ENCODE results near the gene COL5A1. TPM values are rescaled to one million over a fixed set of nuclear protein-coding genes. Genes with fewer than 3 reads are reported as not detected.

COL5A1 gene
- total RNA-seq, 1 donor from 2014 or later, result 28.9 TPM

GRCh38 chr9:134847138-134847537 is 205.5 kb downstream of the COL5A1 start:
- DNase-seq, result no peak
- TF ChIP-seq, protein P1, sequence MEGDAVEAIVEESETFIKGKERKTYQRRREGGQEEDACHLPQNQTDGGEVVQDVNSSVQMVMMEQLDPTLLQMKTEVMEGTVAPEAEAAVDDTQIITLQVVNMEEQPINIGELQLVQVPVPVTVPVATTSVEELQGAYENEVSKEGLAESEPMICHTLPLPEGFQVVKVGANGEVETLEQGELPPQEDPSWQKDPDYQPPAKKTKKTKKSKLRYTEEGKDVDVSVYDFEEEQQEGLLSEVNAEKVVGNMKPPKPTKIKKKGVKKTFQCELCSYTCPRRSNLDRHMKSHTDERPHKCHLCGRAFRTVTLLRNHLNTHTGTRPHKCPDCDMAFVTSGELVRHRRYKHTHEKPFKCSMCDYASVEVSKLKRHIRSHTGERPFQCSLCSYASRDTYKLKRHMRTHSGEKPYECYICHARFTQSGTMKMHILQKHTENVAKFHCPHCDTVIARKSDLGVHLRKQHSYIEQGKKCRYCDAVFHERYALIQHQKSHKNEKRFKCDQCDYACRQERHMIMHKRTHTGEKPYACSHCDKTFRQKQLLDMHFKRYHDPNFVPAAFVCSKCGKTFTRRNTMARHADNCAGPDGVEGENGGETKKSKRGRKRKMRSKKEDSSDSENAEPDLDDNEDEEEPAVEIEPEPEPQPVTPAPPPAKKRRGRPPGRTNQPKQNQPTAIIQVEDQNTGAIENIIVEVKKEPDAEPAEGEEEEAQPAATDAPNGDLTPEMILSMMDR (IDR thresholded peaks at IDR 0.05; ENCODE audit: partially characterized antibody, unreplicated experiment), result no peak
- Mint-ChIP-seq H3K9me3 (ENCODE audit: unreplicated experiment) (peaks cover 3% of the 10 kb centered on the region), H3K36me3 (ENCODE audit: unreplicated experiment) (no peaks in the 10 kb centered on the region), H3K4me3 (ENCODE audit: unreplicated experiment) (no peak overlapping the region), H3K4me1 (ENCODE audit: low read depth, unreplicated experiment) (peaks cover 3% of the 10 kb centered on the region), H3K27me3 (ENCODE audit: unreplicated experiment) (no peaks in the 10 kb centered on the region), H3K27ac (ENCODE audit: unreplicated experiment) (no peak overlapping the region)

DNA sequence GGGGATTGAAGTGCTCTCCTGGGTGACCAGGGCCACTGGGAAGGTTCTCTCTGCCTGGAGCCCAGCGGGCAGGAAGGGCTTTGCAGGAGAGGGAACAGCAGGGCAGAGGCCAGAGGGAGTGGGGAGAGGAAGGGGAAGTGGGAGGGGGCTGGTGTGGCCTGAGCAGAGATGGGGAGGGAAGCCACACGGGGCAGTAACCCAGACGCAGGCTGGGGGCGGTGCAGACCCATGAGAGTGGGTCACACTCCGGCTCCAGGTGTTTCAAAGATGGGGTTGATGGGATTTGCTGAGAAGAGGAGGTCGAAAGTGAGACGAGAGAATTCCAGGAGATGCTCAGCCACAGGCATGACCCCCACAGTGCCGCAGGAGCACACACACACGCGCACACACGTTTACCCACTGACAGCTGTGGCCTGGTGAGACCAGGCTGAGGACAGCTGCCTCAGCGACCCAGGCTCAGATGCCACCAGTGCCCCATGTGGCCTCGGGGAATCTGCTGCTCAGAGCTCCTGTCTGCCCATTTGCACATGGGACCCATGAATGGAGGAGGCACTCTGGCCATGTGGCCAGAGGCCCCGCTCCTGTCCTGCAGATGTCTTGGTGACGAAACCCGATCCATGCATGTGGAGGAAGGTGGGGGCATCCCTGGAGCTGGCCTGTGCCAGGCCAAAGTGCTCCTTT is 206.3 kb downstream of the COL5A1 start:
- Mint-ChIP-seq H3K36me3 (ENCODE audit: unreplicated experiment) (no peaks in the 10 kb centered on the region), H3K4me3 (ENCODE audit: unreplicated experiment) (no peak overlapping the region), H3K9me3 (ENCODE audit: unreplicated experiment) (peaks cover 3% of the 10 kb centered on the region), H3K27me3 (ENCODE audit: unreplicated experiment) (no peaks in the 10 kb centered on the region), H3K4me1 (ENCODE audit: low read depth, unreplicated experiment) (peaks cover 3% of the 10 kb centered on the region), H3K27ac (ENCODE audit: unreplicated experiment) (no peak overlapping the region)
- DNase-seq, result no peak
- TF ChIP-seq, protein P1 (IDR thresholded peaks at IDR 0.05; ENCODE audit: partially characterized antibody, unreplicated experiment), result no peak

DNA sequence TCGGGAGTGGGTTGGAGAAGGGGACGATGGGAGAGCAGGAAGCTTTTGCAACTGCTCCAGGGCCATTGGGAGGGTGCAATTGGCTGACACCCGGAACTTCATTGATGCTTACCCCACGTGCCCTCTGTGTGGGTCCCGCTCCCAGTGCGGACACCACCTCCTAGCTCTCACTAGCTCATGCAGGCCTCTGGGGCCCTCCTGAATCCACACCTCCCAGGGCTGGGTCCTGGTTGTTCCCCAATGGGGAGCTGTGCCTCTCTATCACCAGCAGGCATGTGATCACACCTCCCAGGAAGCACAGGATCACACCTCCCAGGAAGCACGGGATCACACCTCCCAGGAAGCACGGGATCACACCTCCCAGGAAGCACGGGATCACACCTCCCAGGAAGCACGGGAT is 206.9 kb downstream of the COL5A1 start:
- Mint-ChIP-seq H3K27ac (ENCODE audit: unreplicated experiment) (no peak overlapping the region), H3K4me3 (ENCODE audit: unreplicated experiment) (no peak overlapping the region), H3K9me3 (ENCODE audit: unreplicated experiment) (peaks cover 3% of the 10 kb centered on the region), H3K36me3 (ENCODE audit: unreplicated experiment) (no peaks in the 10 kb centered on the region), H3K4me1 (ENCODE audit: low read depth, unreplicated experiment) (no peaks in the 10 kb centered on the region), H3K27me3 (ENCODE audit: unreplicated experiment) (no peaks in the 10 kb centered on the region)
- DNase-seq, result no peak
- TF ChIP-seq, protein P1 (IDR thresholded peaks at IDR 0.05; ENCODE audit: partially characterized antibody, unreplicated experiment), result no peak

GRCh38 chr9:134850611-134851010 is 209.0 kb downstream of the COL5A1 start:
- peaks cover 7% of the 10 kb centered on the region for H3K9me3 Mint-ChIP-seq (ENCODE audit: unreplicated experiment)
- H3K4me3 Mint-ChIP-seq (ENCODE audit: unreplicated experiment), result no peak overlapping the region
- no peaks in the 10 kb centered on the region for H3K36me3 Mint-ChIP-seq (ENCODE audit: unreplicated experiment)
- no peaks in the 10 kb centered on the region for H3K27me3 Mint-ChIP-seq (ENCODE audit: unreplicated experiment)
- H3K27ac Mint-ChIP-seq (ENCODE audit: unreplicated experiment), result no peak overlapping the region
- TF ChIP-seq, protein P1 (IDR thresholded peaks at IDR 0.05; ENCODE audit: partially characterized antibody, unreplicated experiment), result no peak
- no peak for DNase-seq
- H3K4me1 Mint-ChIP-seq (ENCODE audit: low read depth, unreplicated experiment), result no peaks in the 10 kb centered on the region

GRCh38 chr9:134851020-134851419 is 209.4 kb downstream of the COL5A1 start:
- no peak overlapping the region for H3K4me3 Mint-ChIP-seq (ENCODE audit: unreplicated experiment)
- no peak overlapping the region for H3K27ac Mint-ChIP-seq (ENCODE audit: unreplicated experiment)
- TF ChIP-seq, protein P1 (IDR thresholded peaks at IDR 0.05; ENCODE audit: partially characterized antibody, unreplicated experiment), result no peak
- no peak for DNase-seq
- no peaks in the 10 kb centered on the region for H3K36me3 Mint-ChIP-seq (ENCODE audit: unreplicated experiment)
- no peaks in the 10 kb centered on the region for H3K4me1 Mint-ChIP-seq (ENCODE audit: low read depth, unreplicated experiment)
- H3K9me3 Mint-ChIP-seq (ENCODE audit: unreplicated experiment), result peaks cover 7% of the 10 kb centered on the region
- H3K27me3 Mint-ChIP-seq (ENCODE audit: unreplicated experiment), result no peaks in the 10 kb centered on the region

Data from glutamatergic neuron (in vitro differentiated cells).